Caco-2 (cell line): ENCODE data around the gene SEC11A. TPM values are rescaled to one million over a fixed set of nuclear protein-coding genes. Genes with fewer than 3 reads are reported as not detected.
A peak's percentile ranks its signal among the peaks of the same experiment; 100 is the strongest.

Experiments used
- BruUV-seq: library from RNA; stranded (reverse); fragments of 400-500 nt; replicated peaks from 2 replicates; lab custom pipeline; 2021; lab: Mats Ljungman, UMichigan
- CTCF ChIA-PET: fragments of 300-600 bp; sonication (Branson Sonifier 250); formaldehyde crosslinking; loops from one replicate; lab custom pipeline; 2022; ENCODE audit warnings: antibody characterized with exemption; lab: Charles Lee
- POLR2A ChIA-PET: fragments of 300-600 bp; sonication (Branson Sonifier 250); formaldehyde crosslinking; loops from one replicate; lab custom pipeline; 2022; ENCODE audit warnings: antibody characterized with exemption; lab: Charles Lee
- DNase-seq, 2 experiments: peaks; one replicate each; pipeline versions ENCODE4 v3.0.0 to v3.0.0-alpha.2; 2020 to 2022
- H3K27me3 ChIP-seq: replicated peaks from 2 replicates; pipeline ENCODE4 v1.6.0; 2011; ENCODE audit warnings: low read length; ENCODE audit not compliant: control insufficient read depth, insufficient read depth
- H3K36me3 ChIP-seq: 2 replicates; pipeline ENCODE4 v1.5.1; 2011; ENCODE audit warnings: low read length; ENCODE audit not compliant: control insufficient read depth, insufficient read depth
- H3K4me1 ChIP-seq: fragments of 250-450 bp; sonication (Bioruptor Pico); 2 replicates; pipeline ENCODE4 v1.5.1; 2020; ENCODE audit warnings: mild to moderate bottlenecking
- H3K4me3 ChIP-seq: 2 replicates; pipeline ENCODE4 v1.5.1; 2011; ENCODE audit warnings: low read depth, mild to moderate bottlenecking, control low read depth, low read length
- H3K9me3 ChIP-seq: fragments of 250-450 bp; sonication (Bioruptor Pico); 2 replicates; pipeline ENCODE4 v1.5.1; 2020; ENCODE audit warnings: mild to moderate bottlenecking, moderate library complexity
- H3K27ac Mint-ChIP-seq: one replicate; pipeline ENCODE4 v1.8.0; 2022; ENCODE audit warnings: mixed read lengths; ENCODE audit not compliant: unreplicated experiment
- H3K27me3 Mint-ChIP-seq: one replicate; pipeline ENCODE4 v1.8.0; 2022; ENCODE audit warnings: mixed read lengths; ENCODE audit not compliant: insufficient read depth, unreplicated experiment
- H3K36me3 Mint-ChIP-seq: one replicate; pipeline ENCODE4 v1.8.0; 2022; ENCODE audit warnings: mild to moderate bottlenecking, mixed read lengths; ENCODE audit not compliant: insufficient read depth, unreplicated experiment
- H3K4me1 Mint-ChIP-seq: one replicate; pipeline ENCODE4 v1.8.0; 2022; ENCODE audit warnings: low read depth, mixed read lengths; ENCODE audit not compliant: unreplicated experiment
- H3K4me3 Mint-ChIP-seq: one replicate; pipeline ENCODE4 v1.8.0; 2022; ENCODE audit warnings: mild to moderate bottlenecking, moderate library complexity, mixed read lengths; ENCODE audit not compliant: unreplicated experiment
- H3K9me3 Mint-ChIP-seq: one replicate; pipeline ENCODE4 v1.8.0; 2022; ENCODE audit warnings: mixed read lengths; ENCODE audit not compliant: unreplicated experiment
- CTCF ChIP-seq, 2 experiments: fragments of 200-600 bp in 1 of 2; IDR thresholded peaks; 1 replicate in 1 of 2; 2 replicates in 1 of 2; pipeline versions ENCODE4 v1.5.1 to v1.8.0; 2011 to 2022; ENCODE audit warnings: antibody characterized with exemption in 1 of 2, control low read depth in 1 of 2, inconsistent platforms in 1 of 2, low read depth in 1 of 2, low read length in 1 of 2, mild to moderate bottlenecking in 1 of 2, moderate library complexity in 1 of 2; ENCODE audit not compliant: insufficient read depth in 1 of 2, severe bottlenecking in 1 of 2, unreplicated experiment in 1 of 2
- intact Hi-C: fragments of 100-400 bp; cut with micrococcal nuclease; formaldehyde crosslinking; loops from one replicate; pipeline ENCODE4 v1.10.0; 2022; ENCODE audit not compliant: unreplicated experiment
- total RNA-seq: library from RNA; stranded (reverse); gene quantifications from 2 replicates; pipeline ENCODE4 v1.2.3, GENCODE V29; 2022

Gene SEC11A
- total RNA-seq, 1 experiment from 2014 or later, result 211 TPM

DNA sequence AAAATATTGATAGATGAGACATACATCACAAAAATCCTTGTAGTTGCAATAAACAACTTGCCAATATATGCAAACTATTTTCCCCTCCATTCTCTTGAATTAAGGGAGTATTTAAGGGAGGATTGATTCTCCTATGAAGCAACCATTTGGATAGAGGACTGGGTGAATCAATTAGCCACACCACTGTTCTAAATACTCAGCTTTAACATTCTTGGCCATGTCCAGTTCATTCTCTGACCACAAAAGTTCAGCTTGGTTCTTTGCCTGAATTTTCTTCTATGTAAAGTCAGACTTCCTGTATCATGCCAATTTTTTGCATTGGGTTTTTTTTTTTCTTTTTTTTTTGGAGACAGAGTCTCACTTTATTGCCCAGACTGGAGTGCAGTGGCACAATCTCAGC lies 15.8 kb upstream of the SEC11A start:
- BruUV-seq, result no TSS peak
- no peak overlapping the region for H3K27ac Mint-ChIP-seq
- no peaks in the 10 kb centered on the region for H3K9me3 Mint-ChIP-seq
- peaks cover 14% of the 10 kb centered on the region for H3K36me3 Mint-ChIP-seq
- Histone ChIP-seq H3K4me1 (peaks cover 27% of the 10 kb centered on the region), H3K9me3 (no peaks in the 10 kb centered on the region), H3K36me3 (no peaks in the 10 kb centered on the region), H3K27me3 (no peaks in the 10 kb centered on the region), H3K4me3 (no peak overlapping the region)
- H3K4me1 Mint-ChIP-seq, result peaks cover 22% of the 10 kb centered on the region
- ChIA-PET CTCF (no interaction called here), POLR2A (interaction anchor here (0.6 kb wide), 1 partner anchor 16 kb away, joined by 5 read pairs; no protein-coding TSS in a partner anchor)
- no peak for TF ChIP-seq CTCF (IDR thresholded peaks at IDR 0.05; ENCODE audit: insufficient read depth in 1 of 2, low read depth in 1 of 2, low read length in 1 of 2, severe bottlenecking in 1 of 2, unreplicated experiment in 1 of 2)
- no peaks in the 10 kb centered on the region for H3K27me3 Mint-ChIP-seq
- intact Hi-C loops, result no loop called here
- no peak overlapping the region for H3K4me3 Mint-ChIP-seq
- DNase-seq, result no peak

DNA sequence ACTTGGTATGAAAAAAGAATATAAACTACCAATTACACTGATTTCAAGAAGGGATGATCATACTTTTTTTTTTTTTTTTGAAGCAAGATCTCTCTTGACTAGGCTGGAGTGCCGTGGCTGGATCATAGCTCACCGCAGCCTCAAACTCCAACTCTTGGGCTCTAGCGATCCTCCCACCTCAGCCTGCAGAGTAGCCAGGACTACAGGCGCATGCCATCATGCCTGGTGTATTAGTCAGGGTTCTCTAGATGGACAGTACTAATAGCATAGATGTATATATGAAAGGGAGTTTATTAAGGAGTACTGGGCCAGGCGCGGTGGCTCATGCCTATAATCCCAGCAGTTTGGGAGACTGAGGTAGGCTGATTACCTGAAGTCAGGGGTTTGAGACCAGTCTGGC lies 11.5 kb upstream of the SEC11A start:
- no peak overlapping the region for H3K4me3 Mint-ChIP-seq
- H3K9me3 Mint-ChIP-seq, result no peaks in the 10 kb centered on the region
- H3K4me1 Mint-ChIP-seq, result peaks cover 9% of the 10 kb centered on the region
- Histone ChIP-seq H3K27me3 (no peaks in the 10 kb centered on the region), H3K9me3 (no peaks in the 10 kb centered on the region), H3K36me3 (no peaks in the 10 kb centered on the region), H3K4me1 (peaks cover 6% of the 10 kb centered on the region; the same call in 1 of the 2 replicates), H3K4me3 (no peak overlapping the region)
- no peak for TF ChIP-seq CTCF (IDR thresholded peaks at IDR 0.05; ENCODE audit: insufficient read depth in 1 of 2, low read depth in 1 of 2, low read length in 1 of 2, severe bottlenecking in 1 of 2, unreplicated experiment in 1 of 2)
- intact Hi-C loops, result no loop called here
- POLR2A ChIA-PET, result interaction anchor here (0.6 kb wide), 1 partner anchor 12 kb away, joined by 4 read pairs; the partner anchor contains the start of gene SEC11A
- no peak overlapping the region for H3K27ac Mint-ChIP-seq
- BruUV-seq, result no TSS peak
- H3K27me3 Mint-ChIP-seq, result no peaks in the 10 kb centered on the region
- no peaks in the 10 kb centered on the region for H3K36me3 Mint-ChIP-seq
- no peak for DNase-seq
- CTCF ChIA-PET, result interaction anchor here (0.6 kb wide), 1 partner anchor 179 kb away, joined by 4 read pairs; no protein-coding TSS in a partner anchor

DNA sequence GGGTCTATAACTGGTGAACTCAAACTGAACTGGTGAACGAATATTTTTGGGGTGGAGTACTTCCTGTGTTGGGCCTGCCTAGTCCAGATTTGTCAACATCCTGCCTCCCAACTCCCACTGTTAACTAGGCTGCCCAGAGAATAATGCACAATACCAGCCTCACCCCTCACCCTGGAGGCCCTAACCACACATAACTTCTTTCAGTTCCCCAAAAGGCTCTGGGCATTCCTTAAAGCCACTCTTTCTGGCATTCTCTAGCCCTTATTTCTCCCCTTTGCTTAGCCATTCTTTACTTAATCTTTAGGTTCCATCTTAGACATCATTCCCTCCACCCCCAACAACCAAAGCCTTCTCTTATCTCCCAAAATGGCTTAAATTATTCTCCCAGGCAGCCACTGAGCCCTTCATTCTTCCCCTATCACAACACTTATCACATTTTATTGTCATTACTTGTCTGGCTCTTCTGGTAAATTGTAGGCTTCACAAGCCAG lies 9.1 kb upstream of the SEC11A start:
- DNase-seq, result no peak
- no peaks in the 10 kb centered on the region for H3K36me3 Mint-ChIP-seq
- ChIA-PET POLR2A (interaction anchor here (0.6 to 1.5 kb wide), 2 partner anchors 9 to 10 kb away, joined by 4 to 5 read pairs; partner anchors contain the start of gene SEC11A), CTCF (interaction anchor here (0.6 to 1.0 kb wide), 2 partner anchors 9 kb away, joined by 3 read pairs; partner anchors contain the start of gene SEC11A)
- intact Hi-C loops, result no loop called here
- peaks cover 9% of the 10 kb centered on the region for H3K4me1 Mint-ChIP-seq
- BruUV-seq, result no TSS peak
- no peaks in the 10 kb centered on the region for H3K27me3 ChIP-seq
- H3K9me3 Mint-ChIP-seq, result no peaks in the 10 kb centered on the region
- peak overlapping the region; percentile 14 for H3K27ac Mint-ChIP-seq
- no peak overlapping the region for H3K4me3 Mint-ChIP-seq
- H3K27me3 Mint-ChIP-seq, result no peaks in the 10 kb centered on the region
- H3K4me1 ChIP-seq, result peaks cover 6% of the 10 kb centered on the region; the same call in 1 of the 2 replicates
- H3K9me3 ChIP-seq, result no peaks in the 10 kb centered on the region
- no peak overlapping the region for H3K4me3 ChIP-seq
- no peaks in the 10 kb centered on the region for H3K36me3 ChIP-seq
- no peak for TF ChIP-seq CTCF (IDR thresholded peaks at IDR 0.05; ENCODE audit: insufficient read depth in 1 of 2, low read depth in 1 of 2, low read length in 1 of 2, severe bottlenecking in 1 of 2, unreplicated experiment in 1 of 2)
